ENCODE results near the gene F2RL2. TPM values are rescaled to one million over a fixed set of nuclear protein-coding genes. Genes with fewer than 3 reads are reported as not detected.

F2RL2 gene
- total RNA-seq, 1 experiment from 2014 or later = 24.2 TPM

GRCh38 chr5:76583163-76584047 lies 39.8 kb downstream of the F2RL2 start:
- no peak for DNase-seq (ENCODE audit: low read depth)

GRCh38 chr5:76582230-76583162 lies 40.7 kb downstream of the F2RL2 start:
- peak; percentile 24 for DNase-seq (ENCODE audit: low read depth)

GRCh38 chr5:76580981-76581380 lies 42.2 kb downstream of the F2RL2 start:
- DNase-seq (ENCODE audit: low read depth) = no peak

GRCh38 chr5:76579166-76579937 lies 43.9 kb downstream of the F2RL2 start:
- no peak for DNase-seq (ENCODE audit: low read depth)

DNA sequence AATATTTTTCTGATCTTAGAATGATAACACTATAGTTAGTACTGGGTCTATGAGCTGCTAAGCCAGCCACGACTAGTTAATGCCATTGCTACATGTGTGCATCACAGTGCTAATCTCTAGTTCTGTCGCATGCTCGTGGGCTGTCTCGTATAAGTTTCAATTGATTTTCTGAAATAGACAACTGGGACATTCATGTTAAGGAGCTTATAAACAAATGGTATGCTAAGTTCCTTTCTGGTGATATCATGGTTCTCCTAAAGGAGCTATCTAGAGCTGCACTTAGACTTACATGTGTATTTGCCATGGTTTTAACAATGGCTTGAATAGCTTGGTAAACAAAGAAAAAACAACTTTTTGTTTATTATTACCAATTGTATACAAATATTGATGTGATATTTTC lies 46.2 kb downstream of the F2RL2 start:
- DNase-seq (ENCODE audit: low read depth) = no peak

- no peak for DNase-seq (ENCODE audit: low read depth)
These were observed 46.8 kb downstream of the F2RL2 start for GRCh38 chr5:76576450-76576849.

DNA sequence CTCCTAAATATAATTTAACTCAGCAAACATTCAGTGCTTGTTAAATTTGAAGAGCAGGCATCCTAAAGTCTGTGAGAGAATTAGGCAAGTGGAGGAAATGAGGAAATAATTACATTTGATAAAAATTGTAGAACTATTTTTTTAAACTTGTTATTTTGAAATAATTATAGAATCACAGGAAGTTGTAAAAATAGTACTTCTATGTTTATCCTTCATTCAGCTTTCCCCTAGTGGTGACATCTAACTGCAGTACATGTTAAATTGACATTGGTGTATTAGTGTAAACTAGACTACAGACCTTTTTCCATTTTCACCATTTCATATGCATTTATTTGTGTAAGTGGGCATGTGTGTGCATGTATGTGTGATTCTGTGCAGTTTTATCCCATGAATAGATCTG lies 51.6 kb downstream of the F2RL2 start:
- DNase-seq (ENCODE audit: low read depth) = no peak

GRCh38 chr5:76570153-76570552 lies 53.0 kb downstream of the F2RL2 start:
- DNase-seq (ENCODE audit: low read depth) = no peak

Other genes with a start within 250 kb of the F2RL2 start
- 0.24 and 0.29 TPM in 2 replicates for gene IQGAP2, start 220.1 kb downstream of the F2RL2 start, total RNA-seq (2014; rRNA removed; shearing (Covaris generic))
- gene F2R, start 92.7 kb upstream of the F2RL2 start, total RNA-seq (2014; rRNA removed; shearing (Covaris generic)) = 130 and 137 TPM in 2 replicates
- gene F2RL1, start 195.6 kb upstream of the F2RL2 start, total RNA-seq (2014; rRNA removed; shearing (Covaris generic)) = 6.8 and 8.6 TPM in 2 replicates
- 0.48 TPM in 1 of 2 replicates, not detected in the other for gene S100Z, start 226.6 kb upstream of the F2RL2 start, total RNA-seq (2014; rRNA removed; shearing (Covaris generic))